Measurements from ENCODE around the gene MAP3K20.

DNA sequence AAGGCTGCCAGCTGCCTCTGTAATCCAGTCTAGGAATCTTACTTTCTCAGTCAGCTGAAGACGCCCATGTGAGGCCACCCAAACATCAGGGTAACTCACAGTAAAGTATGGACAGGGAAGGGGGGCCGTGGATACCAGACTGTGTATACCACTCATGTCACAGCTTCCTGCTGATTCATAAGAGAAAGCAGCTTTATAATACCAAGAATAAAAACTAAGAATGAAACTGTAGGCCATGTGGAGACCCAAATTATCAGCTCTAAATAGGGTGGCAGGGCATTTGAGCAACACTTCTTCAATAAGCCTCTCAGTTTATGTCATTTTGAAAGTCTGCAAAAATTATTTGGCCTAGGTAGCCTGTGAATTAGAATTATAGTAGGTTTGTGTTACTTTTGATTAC, 164.0 kb downstream of the MAP3K20 start:
- TF ChIP-seq CTCF (IDR thresholded peaks at IDR 0.05): no peak
- no peak for TF ChIP-seq EZH2 (IDR thresholded peaks at IDR 0.05)
- no peak for TF ChIP-seq EZH2phosphoT487 (IDR thresholded peaks at IDR 0.05)

Data from neural progenitor cell (in vitro differentiated cells).